ENCODE data around the gene MALL. TPM values are rescaled to one million over a fixed set of nuclear protein-coding genes. Genes with fewer than 3 reads are reported as not detected.

Gene MALL
- total and polyA plus RNA-seq, 2 of the 13 experiments (the other 11 are each of a cell fraction or from before 2014, with no cell fraction given), result not detected

DNA sequence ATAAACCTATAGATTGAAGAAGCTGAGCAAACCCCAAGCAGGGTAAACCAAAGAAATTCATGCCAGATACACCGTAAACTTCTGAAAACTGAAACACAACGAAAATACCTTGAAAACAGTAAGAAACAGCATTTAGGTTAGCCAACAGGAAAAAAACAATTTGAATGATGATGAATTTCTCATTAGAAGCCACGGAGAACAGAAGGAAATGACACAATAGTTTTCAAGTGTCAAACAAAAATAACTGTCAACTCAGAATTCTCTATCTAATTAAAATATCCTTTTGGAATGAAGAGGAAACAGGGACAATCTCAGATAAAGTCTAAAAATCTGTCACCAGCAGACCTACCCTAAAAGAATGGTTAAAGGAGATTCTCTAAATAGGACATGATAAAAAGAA lies 37.3 kb upstream of the MALL start:
- H3K79me2 ChIP-seq (ENCODE audit: insufficient read depth, low read length), result no peaks in the 10 kb centered on the region
- ChIA-PET CTCF (ENCODE audit: low intra/inter-chr PET ratio, low total read pairs) (no interaction called here), POLR2A (no interaction called here)
- no peak for FAIRE-seq
- peaks cover 26% of the 10 kb centered on the region for H3K9me3 ChIP-seq (ENCODE audit: low read length)
- no peak overlapping the region for H2AFZ ChIP-seq (ENCODE audit: low read length)
- no TSS peak for BruUV-seq (replicated peaks)
- no peak overlapping the region for H3K4me2 ChIP-seq (ENCODE audit: low read depth, low read length)
- 57% methylated on average over 3 of the region's 3 CpGs for WGBS (ENCODE audit: low lambda C conversion rate)
- no peaks in the 10 kb centered on the region for H4K20me1 ChIP-seq (ENCODE audit: insufficient read depth, low read length)
- no peak overlapping the region for H3K4me3 ChIP-seq (replicated peaks in 1 of 3; ENCODE audit: insufficient read depth in 1 of 3, low read depth in 2 of 3, low read length in 3 of 3)
- TF ChIP-seq SCMH1 (CRISPR knock-in tag; IDR thresholded peaks at IDR 0.05; ENCODE audit: borderline replicate concordance) (no peak), ZNF143 (CRISPR knock-in tag; IDR thresholded peaks at IDR 0.05) (no peak), FOXJ3 (CRISPR knock-in tag; IDR thresholded peaks at IDR 0.05; ENCODE audit: borderline replicate concordance) (no peak), BRF2 (CRISPR knock-in tag; IDR thresholded peaks at IDR 0.05) (no peak)
- no peaks in the 10 kb centered on the region for H3K36me3 ChIP-seq (replicated peaks in 1 of 2; ENCODE audit: control insufficient read depth in 1 of 2, insufficient read depth in 2 of 2, low read length in 2 of 2)
- ATAC-seq, result no peak
- no peak overlapping the region for H3K27ac ChIP-seq (ENCODE audit: extremely low read length, insufficient read depth, low read length)
- H3K4me1 ChIP-seq (ENCODE audit: insufficient read depth, low read length), result no peaks in the 10 kb centered on the region
- H3K9ac ChIP-seq (ENCODE audit: insufficient read depth, low read depth, low read length), result no peak overlapping the region
- intact Hi-C loops (cut with micrococcal nuclease; ENCODE audit: unreplicated experiment), result no loop called here
- in situ Hi-C loops (cut with HindIII; ENCODE audit: extremely low pct_ligation_motif_present, low pct_unique_long_range_greater_than_20kb), result no loop called here
- DNase-seq (ENCODE audit: low spot score), result no peak
- H3K27me3 ChIP-seq (ENCODE audit: control insufficient read depth in 1 of 2, insufficient read depth in 2 of 2, low read length in 2 of 2), result no peaks in the 10 kb centered on the region; a peak in 1 of 5 replicates

GRCh38 chr2:110149330-110150220 lies 34.0 kb upstream of the MALL start:
- CTCF ChIA-PET (ENCODE audit: low intra/inter-chr PET ratio, low total read pairs), result no interaction called here
- Histone ChIP-seq H3K9me3 (ENCODE audit: low read length) (peaks cover 12% of the 10 kb centered on the region), H3K4me2 (ENCODE audit: low read depth, low read length) (no peak overlapping the region), H3K9ac (ENCODE audit: insufficient read depth, low read depth, low read length) (no peak overlapping the region), H3K4me1 (ENCODE audit: insufficient read depth, low read length) (peaks cover 29% of the 10 kb centered on the region), H3K4me3 (replicated peaks in 1 of 3; ENCODE audit: insufficient read depth in 1 of 3, low read depth in 2 of 3, low read length in 3 of 3) (no peak overlapping the region), H3K79me2 (ENCODE audit: insufficient read depth, low read length) (no peaks in the 10 kb centered on the region), H3K27me3 (ENCODE audit: control insufficient read depth in 1 of 2, insufficient read depth in 2 of 2, low read length in 2 of 2) (no peaks in the 10 kb centered on the region; a peak in 1 of 5 replicates), H2AFZ (ENCODE audit: low read length) (no peak overlapping the region), H3K27ac (ENCODE audit: extremely low read length, insufficient read depth, low read length) (no peak overlapping the region), H3K36me3 (replicated peaks in 1 of 2; ENCODE audit: control insufficient read depth in 1 of 2, insufficient read depth in 2 of 2, low read length in 2 of 2) (no peaks in the 10 kb centered on the region), H4K20me1 (ENCODE audit: insufficient read depth, low read length) (no peaks in the 10 kb centered on the region)
- DNase-seq (ENCODE audit: low spot score) (no peak), FAIRE-seq (no peak), ATAC-seq (no peak)
- intact Hi-C loops (cut with micrococcal nuclease; ENCODE audit: unreplicated experiment), result loop anchor here (5.0 kb wide), 1 partner anchor 632 kb away; no protein-coding TSS in a partner anchor
- POLR2A ChIA-PET, result no interaction called here
- BruUV-seq (replicated peaks), result no TSS peak
- in situ Hi-C loops (cut with HindIII; ENCODE audit: extremely low pct_ligation_motif_present, low pct_unique_long_range_greater_than_20kb), result no loop called here
- 93% methylated on average over 6 of the region's 6 CpGs for WGBS (ENCODE audit: low lambda C conversion rate)
- TF ChIP-seq SOX5 (CRISPR knock-in tag; IDR thresholded peaks at IDR 0.05; ENCODE audit: borderline replicate concordance) (no peak), ZFAT (CRISPR knock-in tag; conservative IDR thresholded peaks at IDR 0.05) (no peak), MAFK (conservative IDR thresholded peaks at IDR 0.05 in 1 of 2, IDR thresholded peaks at IDR 0.05 in 1 of 2; ENCODE audit: low read length in 2 of 2) (peak; percentile 64 to 82), THAP9 (CRISPR knock-in tag; IDR thresholded peaks at IDR 0.05; ENCODE audit: borderline replicate concordance) (no peak), ZNF670 (CRISPR knock-in tag; IDR thresholded peaks at IDR 0.05; ENCODE audit: borderline replicate concordance) (no peak), ZNF749 (CRISPR knock-in tag; IDR thresholded peaks at IDR 0.05; ENCODE audit: borderline replicate concordance) (no peak), PHF5A (CRISPR knock-in tag; IDR thresholded peaks at IDR 0.05; ENCODE audit: low read depth, unreplicated experiment) (no peak), TAF1 (CRISPR knock-in tag; IDR thresholded peaks at IDR 0.05) (no peak)
